HUDEP-2 (cell line): ENCODE results near the gene ACVR1B.

ENCODE experiments used
- DNase-seq, 76 experiments: peaks; one replicate each; lab custom pipeline; 2025; ENCODE audit not compliant: unreplicated experiment in 76 of 76; lab: John Stamatoyannopoulos, UW

Gene ACVR1B

DNA sequence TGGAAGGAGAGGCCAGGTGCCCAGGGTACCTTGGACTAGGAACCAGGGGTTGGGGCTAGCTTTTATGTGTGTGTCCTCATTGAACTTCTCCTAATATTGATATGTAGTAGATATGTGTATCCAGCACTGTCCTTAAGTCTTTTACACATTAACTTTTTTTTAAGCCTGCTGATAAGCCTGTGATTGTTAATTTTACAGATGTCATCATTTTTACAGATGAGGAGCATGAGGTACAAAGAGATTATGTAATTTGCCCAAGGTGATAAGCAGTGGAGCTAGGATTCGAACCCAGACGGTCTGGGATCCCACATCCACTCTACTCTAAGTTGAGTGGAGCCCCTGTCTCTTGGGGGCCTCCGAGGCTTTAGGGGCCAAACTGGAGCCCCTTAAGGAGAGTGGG is 89.5 kb downstream of the ACVR1B start:
- DNase-seq = no peak

- DNase-seq = peak in 5 of 76 experiments; percentile 7 to 23 (median 14)
Observed at GRCh38 chr12:52041695-52042123, 90.2 kb downstream of the ACVR1B start.

DNA sequence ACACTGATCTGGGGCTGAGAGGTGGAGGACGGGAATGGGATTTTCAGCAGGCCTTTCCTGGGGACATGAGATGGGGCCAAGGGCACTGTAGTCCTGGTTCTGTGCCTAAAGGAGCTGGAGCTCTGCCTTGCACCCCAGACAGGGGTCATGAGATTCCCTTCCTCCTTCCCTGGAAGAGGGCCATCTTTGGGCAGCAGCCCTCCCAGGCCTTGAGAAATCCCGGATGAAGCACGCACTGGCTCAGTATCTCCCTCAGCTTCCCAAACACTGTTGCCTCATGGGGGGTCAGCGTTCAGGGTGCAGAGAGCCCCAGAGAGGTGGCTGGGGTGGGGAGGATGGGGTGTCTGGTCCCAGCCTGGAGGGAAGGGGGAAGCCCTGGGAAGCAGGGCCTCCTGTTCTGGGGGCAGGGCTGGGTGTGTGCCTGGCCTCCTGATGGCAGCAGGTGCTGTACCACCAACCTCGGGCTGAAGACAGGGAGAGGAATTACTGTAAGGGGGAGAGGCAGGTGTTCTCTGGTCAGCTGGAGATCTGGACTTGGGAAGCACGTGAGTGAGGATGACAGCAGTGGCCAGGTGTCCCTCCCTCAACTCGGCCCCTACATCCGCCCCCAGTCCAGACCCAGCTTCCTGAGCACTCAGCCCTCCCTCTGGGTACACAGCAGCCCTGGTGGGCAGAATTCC is 91.3 kb downstream of the ACVR1B start:
- no peak for DNase-seq

DNA sequence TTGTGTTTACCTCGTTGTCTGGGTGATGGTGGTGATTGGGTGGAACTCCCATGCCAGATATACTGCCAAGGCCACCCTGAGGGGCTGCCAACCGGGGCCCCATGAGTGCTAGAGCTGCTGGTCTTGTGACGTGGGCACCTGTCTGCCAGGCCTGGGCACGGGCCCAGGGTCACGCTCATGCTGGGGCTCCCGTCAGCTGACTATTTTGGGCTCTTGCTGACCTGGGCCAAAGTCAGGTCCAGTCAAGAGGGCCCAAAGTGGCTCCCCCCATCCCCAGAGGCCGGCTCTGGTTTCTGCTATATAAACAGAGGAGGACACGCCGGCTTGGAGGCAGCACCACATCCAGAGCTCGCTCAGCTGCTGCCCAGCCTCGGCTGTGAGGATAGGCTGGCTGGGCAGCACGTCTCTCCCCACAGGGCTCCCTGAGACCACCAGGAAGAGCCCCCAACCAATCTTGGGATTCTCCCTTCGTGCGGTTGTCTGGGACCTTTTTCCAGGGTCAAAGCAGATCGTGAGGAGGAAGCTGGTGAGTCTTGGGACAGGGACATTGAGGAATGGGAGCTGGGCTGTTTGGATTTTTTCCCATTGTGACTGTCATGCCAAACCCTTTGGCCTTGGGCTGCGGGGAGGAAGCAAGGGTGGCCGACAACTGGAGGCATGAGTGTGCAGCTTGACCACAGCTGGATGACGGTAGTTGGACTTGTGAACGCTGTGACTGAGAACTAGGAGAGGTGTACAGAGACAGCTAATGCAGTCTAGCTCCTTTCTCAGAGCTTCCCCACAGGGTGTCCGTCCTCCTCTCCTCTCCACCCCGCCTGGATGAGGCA is 92.1 kb downstream of the ACVR1B start:
- DNase-seq = no peak

- DNase-seq = no peak
Observed at GRCh38 chr12:52044292-52044983, 92.9 kb downstream of the ACVR1B start.

DNA sequence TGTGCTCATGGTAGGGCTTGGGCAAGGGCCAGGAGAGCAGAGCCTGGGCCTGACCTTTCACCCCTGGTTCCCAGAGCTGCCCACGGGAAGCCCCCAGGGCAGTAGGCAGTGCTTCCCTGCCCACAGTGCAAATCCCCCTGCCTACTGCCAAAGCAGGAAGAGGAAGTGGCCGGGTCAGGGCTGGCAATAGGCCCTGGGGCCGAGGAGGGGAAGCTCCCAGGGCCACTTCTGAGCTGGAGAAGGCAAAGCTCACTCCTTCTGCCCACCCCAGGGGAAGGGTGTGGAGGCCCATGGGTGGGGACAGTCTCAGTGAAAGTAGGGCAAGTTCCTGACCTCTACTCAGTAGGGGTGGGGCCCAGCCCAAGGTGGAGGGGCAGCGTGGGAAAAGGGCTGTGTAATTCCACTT is 94.3 kb downstream of the ACVR1B start:
- peak in 2 of 76 experiments; percentile 13 to 25 for DNase-seq
